ENCODE measurements around the gene C10orf53. TPM values are rescaled to one million over a fixed set of nuclear protein-coding genes. Genes with fewer than 3 reads are reported as not detected.

C10orf53 gene
- total RNA-seq, 2 donors from 2014 or later: not detected

- intact Hi-C loops (cut with DNase I, micrococcal nuclease): no loop called here
- DNase-seq (no peak), ATAC-seq (no peak)
These were observed 28.2 kb upstream of the C10orf53 start for GRCh38 chr10:49651039-49651835.

DNA sequence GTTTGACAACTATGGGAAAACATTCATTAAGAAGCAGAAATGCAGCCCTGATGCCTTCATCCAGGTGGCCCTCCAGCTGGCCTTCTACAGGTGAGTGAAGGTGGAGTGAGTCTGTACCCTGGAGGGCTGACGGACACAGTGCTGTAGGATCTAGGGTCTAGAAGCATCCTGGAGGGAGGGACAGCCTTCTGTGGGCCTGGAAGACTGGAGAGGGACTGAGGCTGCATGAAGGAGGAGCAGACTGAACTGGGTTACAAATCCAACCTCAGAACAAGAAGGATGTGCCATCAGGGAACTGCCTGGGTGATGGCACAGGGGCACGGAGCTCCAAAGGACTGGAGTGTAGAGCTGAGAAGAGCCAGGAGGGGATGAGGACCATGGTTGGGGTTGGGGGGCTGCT, 27.5 kb upstream of the C10orf53 start:
- ATAC-seq: no peak
- intact Hi-C loops (cut with DNase I, micrococcal nuclease): no loop called here
- DNase-seq: no peak

DNA sequence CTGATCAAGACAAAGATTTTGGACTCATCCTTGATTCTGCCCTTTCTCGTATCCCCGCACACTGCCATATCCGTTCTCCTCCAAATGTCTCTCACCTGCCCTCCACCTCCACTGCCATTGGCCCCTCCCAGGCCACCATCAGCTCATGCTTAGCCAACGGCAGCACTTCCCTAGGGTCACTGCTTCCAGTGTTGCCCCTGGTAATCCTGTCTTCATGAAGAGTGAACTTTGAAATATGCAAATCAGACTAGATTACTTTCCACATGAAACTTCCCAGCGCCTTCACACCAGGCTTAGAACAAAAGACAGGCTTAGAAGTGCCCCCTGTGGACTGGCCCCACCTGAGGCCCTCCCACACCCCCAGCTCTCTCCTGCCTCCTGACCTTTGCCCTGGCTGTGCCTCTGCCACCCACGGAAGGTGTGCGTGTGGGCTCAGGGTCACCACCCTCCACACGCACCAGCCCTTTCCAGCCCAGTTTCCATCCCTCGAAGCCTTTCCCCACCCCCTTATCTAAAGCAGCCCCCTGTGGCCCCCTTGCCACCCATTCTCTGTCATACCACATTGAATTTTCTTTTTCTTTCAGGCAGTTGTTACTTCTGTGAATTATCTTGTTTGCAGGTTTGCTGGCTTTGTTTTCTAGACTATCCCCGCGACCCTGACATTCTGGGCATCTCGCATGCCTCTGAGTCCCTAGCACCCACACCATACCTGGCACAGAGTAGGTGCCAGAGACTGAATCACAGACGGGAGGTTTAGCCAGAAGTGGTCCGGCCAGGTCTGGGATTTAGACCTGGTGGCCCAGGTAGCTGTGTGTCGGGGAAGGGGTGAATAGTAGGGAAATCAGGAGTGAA, 26.8 kb upstream of the C10orf53 start:
- peak; percentile 22 for ATAC-seq
- DNase-seq: no peak
- intact Hi-C loops (cut with DNase I, micrococcal nuclease): no loop called here

DNA sequence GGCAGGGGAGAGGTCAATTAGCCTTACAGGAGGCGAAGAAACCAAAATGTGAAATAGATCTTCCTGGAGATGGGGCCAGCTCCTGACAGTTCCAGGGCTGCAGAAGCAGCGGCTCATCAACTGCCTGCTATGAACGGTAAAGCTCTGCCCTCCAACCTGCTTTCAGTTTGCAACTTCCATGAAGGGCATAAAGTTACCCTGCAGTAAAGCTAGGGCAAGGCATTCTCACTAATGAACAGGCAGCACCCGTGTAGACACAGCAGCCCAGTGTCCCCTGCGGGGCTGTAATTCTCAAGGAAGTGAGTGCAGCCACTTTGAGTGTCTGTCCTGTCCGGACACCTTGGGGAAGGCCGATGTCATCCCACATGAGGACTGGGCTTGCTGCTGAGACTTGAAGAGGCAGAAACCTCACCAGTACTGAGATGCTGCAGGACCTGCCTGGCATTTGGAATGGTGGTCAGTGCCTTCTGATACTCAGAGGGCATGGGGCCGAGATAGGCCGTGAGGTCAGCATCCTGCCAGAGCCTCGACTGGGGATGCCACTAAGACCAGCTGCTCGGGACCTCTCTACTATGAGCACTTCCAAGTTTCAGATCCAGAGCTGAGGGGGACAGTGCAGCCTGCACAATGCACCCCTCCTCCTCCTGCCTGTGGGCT, 26.1 kb upstream of the C10orf53 start:
- intact Hi-C loops (cut with DNase I, micrococcal nuclease): no loop called here
- no peak for ATAC-seq
- DNase-seq: no peak

DNA sequence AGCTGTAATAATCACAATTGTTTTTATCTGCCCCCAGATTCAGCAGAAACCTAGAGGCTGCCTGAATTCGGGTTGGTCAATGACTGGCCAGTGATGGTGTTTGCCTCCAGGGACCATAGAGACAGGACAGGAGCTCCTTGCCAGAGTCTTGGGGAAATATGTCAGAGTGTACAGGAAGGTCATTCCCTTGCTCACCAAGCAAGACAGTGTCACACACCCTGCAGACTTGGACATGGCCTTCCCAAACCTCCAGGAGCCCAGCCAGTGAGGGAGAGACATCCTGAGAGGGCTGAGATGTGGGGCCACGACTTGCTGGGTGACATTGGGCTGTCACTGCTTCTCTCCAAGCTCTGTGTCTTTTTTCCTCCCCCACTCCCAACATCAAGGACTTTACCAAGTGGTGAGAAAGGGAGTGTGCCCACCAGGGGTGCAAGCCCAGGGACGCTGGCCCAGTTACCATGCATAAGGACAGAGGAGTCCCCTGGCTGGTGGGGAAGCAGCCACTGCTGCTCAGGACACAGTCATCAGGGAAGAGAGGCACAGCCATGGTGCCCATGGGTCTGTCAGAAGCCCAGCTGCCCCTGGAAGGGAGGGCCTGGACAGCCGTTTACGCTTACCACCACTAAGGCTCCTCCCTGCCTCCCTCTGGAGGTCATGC, 25.3 kb upstream of the C10orf53 start:
- intact Hi-C loops (cut with DNase I, micrococcal nuclease): no loop called here
- no peak for ATAC-seq
- no peak for DNase-seq

DNA sequence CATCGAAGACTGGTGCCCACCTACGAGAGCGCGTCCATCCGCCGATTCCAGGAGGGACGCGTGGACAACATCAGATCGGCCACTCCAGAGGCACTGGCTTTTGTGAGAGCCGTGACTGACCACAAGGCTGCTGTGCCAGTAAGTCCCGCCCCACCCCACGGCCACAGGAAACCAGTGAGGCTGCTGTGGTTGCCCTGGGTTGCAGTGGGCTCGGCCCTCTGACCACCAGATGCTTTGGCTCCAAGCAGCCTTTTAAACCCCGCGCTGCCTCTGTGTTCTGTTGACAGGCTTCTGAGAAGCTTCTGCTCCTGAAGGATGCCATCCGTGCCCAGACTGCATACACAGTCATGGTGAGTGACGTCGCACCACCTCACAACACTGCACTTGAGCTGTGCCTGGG, 24.4 kb upstream of the C10orf53 start:
- ATAC-seq (no peak), DNase-seq (no peak)
- intact Hi-C loops (cut with DNase I, micrococcal nuclease): no loop called here

GRCh38 chr10:49656845-49657493, 22.5 kb upstream of the C10orf53 start:
- no peak for DNase-seq
- ATAC-seq: no peak
- intact Hi-C loops (cut with DNase I, micrococcal nuclease): no loop called here

GRCh38 chr10:49657606-49658005, 21.8 kb upstream of the C10orf53 start:
- DNase-seq (no peak), ATAC-seq (no peak)
- intact Hi-C loops (cut with DNase I, micrococcal nuclease): no loop called here

GRCh38 chr10:49661140-49661856, 18.2 kb upstream of the C10orf53 start:
- DNase-seq: no peak
- intact Hi-C loops (cut with DNase I, micrococcal nuclease): no loop called here
- ATAC-seq: no peak

- ATAC-seq (no peak), DNase-seq (no peak)
These were observed 17.2 kb upstream of the C10orf53 start for GRCh38 chr10:49662169-49662830.

DNA sequence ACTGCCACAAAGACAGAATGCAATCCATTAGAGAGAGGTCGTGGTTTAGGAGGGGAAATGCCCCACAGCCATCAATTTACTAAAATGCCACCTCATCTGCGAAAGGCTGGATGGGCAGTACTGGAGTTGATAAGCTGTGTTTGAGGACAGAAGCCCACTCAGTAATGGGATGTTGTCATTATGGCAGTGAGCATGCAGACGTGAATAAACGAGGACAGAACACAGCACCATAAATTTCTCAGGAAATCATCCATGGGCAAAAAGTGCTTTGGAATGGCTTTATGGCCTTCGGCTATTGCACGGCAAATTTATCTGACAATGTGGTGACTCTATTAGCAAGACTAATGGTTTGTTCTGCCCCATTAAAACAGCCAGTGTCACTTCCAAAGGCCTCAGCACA, 15.9 kb upstream of the C10orf53 start:
- ATAC-seq: no peak
- no peak for DNase-seq
- intact Hi-C loops (cut with DNase I, micrococcal nuclease): no loop called here

More at GRCh38 chr10:49662169-49662830, 17.2 kb upstream of the C10orf53 start:
- intact Hi-C loops (cut with DNase I, micrococcal nuclease): no loop called here

GRCh38 chr10:49664006-49664841, 15.2 kb upstream of the C10orf53 start:
- DNase-seq (no peak), ATAC-seq (no peak)
- intact Hi-C loops (cut with DNase I, micrococcal nuclease): no loop called here

DNA sequence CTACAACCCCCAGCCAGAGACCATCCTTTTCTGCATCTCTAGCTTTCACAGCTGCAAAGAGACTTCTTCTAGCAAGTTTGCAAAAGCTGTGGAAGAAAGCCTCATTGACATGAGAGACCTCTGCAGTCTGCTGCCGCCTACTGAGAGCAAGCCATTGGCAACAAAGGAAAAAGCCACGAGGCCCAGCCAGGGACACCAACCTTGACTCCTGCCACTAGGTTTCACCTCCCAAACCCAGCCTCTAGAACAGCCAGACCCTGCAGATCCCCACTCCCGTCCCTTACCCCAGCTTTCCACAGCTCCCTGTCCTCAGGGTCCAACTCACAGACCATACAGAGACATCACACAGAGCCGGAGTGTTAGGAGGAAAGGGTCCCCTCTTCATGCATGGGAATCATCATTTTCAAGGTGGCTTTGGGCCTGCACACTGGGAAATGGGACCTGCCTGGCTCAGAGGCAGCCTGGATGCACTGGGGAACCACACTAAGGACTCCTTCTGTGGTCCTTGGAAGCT, 14.6 kb upstream of the C10orf53 start:
- ATAC-seq (no peak), DNase-seq (no peak)
- intact Hi-C loops (cut with DNase I, micrococcal nuclease): no loop called here

DNA sequence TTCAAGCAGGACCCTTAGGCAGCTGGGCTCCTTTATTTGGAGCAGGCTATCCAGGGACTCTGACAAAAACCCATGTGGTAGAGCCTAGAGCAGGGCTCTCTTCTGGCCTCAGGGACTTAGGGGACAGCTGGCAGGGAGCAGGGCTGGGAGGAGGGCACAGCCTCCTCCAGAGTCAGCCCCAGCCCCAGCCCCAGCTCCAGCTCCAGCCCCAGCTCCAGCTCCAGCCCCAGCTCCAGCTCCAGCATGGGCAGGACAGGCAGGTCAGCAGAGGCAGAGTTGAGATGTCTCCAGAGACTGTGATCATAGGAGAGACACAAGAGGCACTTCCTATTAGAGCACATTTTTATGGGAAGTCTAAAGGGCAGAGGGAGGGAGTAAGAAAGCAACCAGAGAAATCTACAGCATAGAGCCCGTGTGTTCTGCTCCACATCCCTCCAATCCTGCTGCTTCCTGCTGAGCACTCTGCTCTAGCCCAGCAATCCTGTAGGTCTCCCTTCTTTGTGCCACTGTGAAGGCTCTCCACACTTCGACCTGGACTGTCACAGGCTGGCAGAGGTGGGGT, 13.3 kb upstream of the C10orf53 start:
- ATAC-seq (no peak), DNase-seq (no peak)
- intact Hi-C loops (cut with DNase I, micrococcal nuclease): no loop called here

DNA sequence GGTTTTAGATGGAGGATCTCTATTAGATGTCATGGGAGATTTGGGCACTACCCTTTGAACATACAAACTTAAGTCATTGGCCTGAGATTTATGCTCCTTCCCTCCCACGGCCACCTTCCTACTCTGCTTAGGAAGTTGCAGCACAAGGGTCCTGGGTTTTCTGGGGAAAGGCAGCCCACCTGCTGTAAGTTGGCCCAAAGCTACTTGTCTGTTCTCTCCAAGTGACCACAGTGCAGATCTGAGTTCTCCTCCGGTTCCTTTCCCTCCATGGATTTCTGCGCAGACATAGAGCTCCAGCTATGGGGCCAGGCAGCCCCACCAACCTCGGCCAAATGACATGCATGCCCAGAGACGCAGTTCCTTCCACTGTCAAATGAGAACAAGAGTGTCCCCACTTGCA, 12.8 kb upstream of the C10orf53 start:
- intact Hi-C loops (cut with DNase I, micrococcal nuclease): no loop called here
- no peak for ATAC-seq
- DNase-seq: no peak

DNA sequence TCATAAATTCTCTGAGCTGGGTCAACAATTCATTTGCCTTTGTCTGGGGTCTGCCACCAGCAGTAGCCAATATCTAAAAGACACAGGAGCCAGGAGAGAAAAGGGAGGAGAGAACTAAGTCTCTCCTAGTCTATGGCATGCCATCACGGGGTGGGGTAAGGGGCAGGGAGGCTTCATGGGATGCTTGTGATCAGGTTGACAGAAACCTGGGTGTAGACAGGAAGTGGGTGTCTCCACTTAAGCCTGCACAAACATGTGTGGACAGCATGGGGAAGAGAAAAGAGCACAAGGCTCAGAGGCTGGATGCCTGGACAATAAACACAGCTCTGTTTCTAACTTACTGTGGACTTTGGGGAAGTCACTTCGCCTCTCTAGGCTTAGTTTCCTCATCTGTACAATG, 11.5 kb upstream of the C10orf53 start:
- intact Hi-C loops (cut with DNase I, micrococcal nuclease): no loop called here
- no peak for DNase-seq
- no peak for ATAC-seq

All from left colon (tissue), 2 donors.